Caco-2 (cell line): Measurements from ENCODE around the gene LRRC4C. TPM values are rescaled to one million over a fixed set of nuclear protein-coding genes. Genes with fewer than 3 reads are reported as not detected.

Experiments used
- BruUV-seq: library from RNA; stranded (reverse); fragments of 400-500 nt; replicated peaks from 2 replicates; lab custom pipeline; 2021; lab: Mats Ljungman, UMichigan
- CTCF ChIA-PET: fragments of 300-600 bp; sonication (Branson Sonifier 250); formaldehyde crosslinking; loops from one replicate; lab custom pipeline; 2022; ENCODE audit warnings: antibody characterized with exemption; lab: Charles Lee
- POLR2A ChIA-PET: fragments of 300-600 bp; sonication (Branson Sonifier 250); formaldehyde crosslinking; loops from one replicate; lab custom pipeline; 2022; ENCODE audit warnings: antibody characterized with exemption; lab: Charles Lee
- DNase-seq, 2 experiments: peaks; one replicate each; pipeline versions ENCODE4 v3.0.0 to v3.0.0-alpha.2; 2020 to 2022
- H3K27me3 ChIP-seq: replicated peaks from 2 replicates; pipeline ENCODE4 v1.6.0; 2011; ENCODE audit warnings: low read length; ENCODE audit not compliant: control insufficient read depth, insufficient read depth
- H3K36me3 ChIP-seq: 2 replicates; pipeline ENCODE4 v1.5.1; 2011; ENCODE audit warnings: low read length; ENCODE audit not compliant: control insufficient read depth, insufficient read depth
- H3K4me1 ChIP-seq: fragments of 250-450 bp; sonication (Bioruptor Pico); 2 replicates; pipeline ENCODE4 v1.5.1; 2020; ENCODE audit warnings: mild to moderate bottlenecking
- H3K4me3 ChIP-seq: 2 replicates; pipeline ENCODE4 v1.5.1; 2011; ENCODE audit warnings: low read depth, mild to moderate bottlenecking, control low read depth, low read length
- H3K9me3 ChIP-seq: fragments of 250-450 bp; sonication (Bioruptor Pico); 2 replicates; pipeline ENCODE4 v1.5.1; 2020; ENCODE audit warnings: mild to moderate bottlenecking, moderate library complexity
- H3K27ac Mint-ChIP-seq: one replicate; pipeline ENCODE4 v1.8.0; 2022; ENCODE audit warnings: mixed read lengths; ENCODE audit not compliant: unreplicated experiment
- H3K27me3 Mint-ChIP-seq: one replicate; pipeline ENCODE4 v1.8.0; 2022; ENCODE audit warnings: mixed read lengths; ENCODE audit not compliant: insufficient read depth, unreplicated experiment
- H3K36me3 Mint-ChIP-seq: one replicate; pipeline ENCODE4 v1.8.0; 2022; ENCODE audit warnings: mild to moderate bottlenecking, mixed read lengths; ENCODE audit not compliant: insufficient read depth, unreplicated experiment
- H3K4me1 Mint-ChIP-seq: one replicate; pipeline ENCODE4 v1.8.0; 2022; ENCODE audit warnings: low read depth, mixed read lengths; ENCODE audit not compliant: unreplicated experiment
- H3K4me3 Mint-ChIP-seq: one replicate; pipeline ENCODE4 v1.8.0; 2022; ENCODE audit warnings: mild to moderate bottlenecking, moderate library complexity, mixed read lengths; ENCODE audit not compliant: unreplicated experiment
- H3K9me3 Mint-ChIP-seq: one replicate; pipeline ENCODE4 v1.8.0; 2022; ENCODE audit warnings: mixed read lengths; ENCODE audit not compliant: unreplicated experiment
- CTCF ChIP-seq, 2 experiments: fragments of 200-600 bp in 1 of 2; IDR thresholded peaks; 1 replicate in 1 of 2; 2 replicates in 1 of 2; pipeline versions ENCODE4 v1.5.1 to v1.8.0; 2011 to 2022; ENCODE audit warnings: antibody characterized with exemption in 1 of 2, control low read depth in 1 of 2, inconsistent platforms in 1 of 2, low read depth in 1 of 2, low read length in 1 of 2, mild to moderate bottlenecking in 1 of 2, moderate library complexity in 1 of 2; ENCODE audit not compliant: insufficient read depth in 1 of 2, severe bottlenecking in 1 of 2, unreplicated experiment in 1 of 2
- intact Hi-C: fragments of 100-400 bp; cut with micrococcal nuclease; formaldehyde crosslinking; loops from one replicate; pipeline ENCODE4 v1.10.0; 2022; ENCODE audit not compliant: unreplicated experiment
- total RNA-seq: library from RNA; stranded (reverse); gene quantifications from 2 replicates; pipeline ENCODE4 v1.2.3, GENCODE V29; 2022

LRRC4C gene
- total RNA-seq, 1 experiment from 2014 or later: not detected

- no TSS peak for BruUV-seq
- Mint-ChIP-seq H3K27me3 (peaks cover 9% of the 10 kb centered on the region), H3K4me1 (peaks cover 7% of the 10 kb centered on the region), H3K36me3 (no peaks in the 10 kb centered on the region), H3K27ac (no peak overlapping the region), H3K4me3 (no peak overlapping the region), H3K9me3 (no peaks in the 10 kb centered on the region)
- Histone ChIP-seq H3K9me3 (no peaks in the 10 kb centered on the region), H3K4me1 (no peaks in the 10 kb centered on the region), H3K4me3 (no peak overlapping the region), H3K27me3 (no peaks in the 10 kb centered on the region), H3K36me3 (no peaks in the 10 kb centered on the region)
- no peak for DNase-seq
- POLR2A ChIA-PET: no interaction called here
- no peak for TF ChIP-seq CTCF (IDR thresholded peaks at IDR 0.05; ENCODE audit: insufficient read depth in 1 of 2, low read depth in 1 of 2, low read length in 1 of 2, severe bottlenecking in 1 of 2, unreplicated experiment in 1 of 2)
- CTCF ChIA-PET: no interaction called here
- intact Hi-C loops: no loop called here
Observed at GRCh38 chr11:40132912-40133311, 1326.5 kb downstream of the LRRC4C start.

GRCh38 chr11:40130427-40130826 lies 1329.0 kb downstream of the LRRC4C start:
- CTCF ChIA-PET: no interaction called here
- TF ChIP-seq CTCF (IDR thresholded peaks at IDR 0.05; ENCODE audit: insufficient read depth in 1 of 2, low read depth in 1 of 2, low read length in 1 of 2, severe bottlenecking in 1 of 2, unreplicated experiment in 1 of 2): peak; percentile 22 to 26
- POLR2A ChIA-PET: no interaction called here

DNA sequence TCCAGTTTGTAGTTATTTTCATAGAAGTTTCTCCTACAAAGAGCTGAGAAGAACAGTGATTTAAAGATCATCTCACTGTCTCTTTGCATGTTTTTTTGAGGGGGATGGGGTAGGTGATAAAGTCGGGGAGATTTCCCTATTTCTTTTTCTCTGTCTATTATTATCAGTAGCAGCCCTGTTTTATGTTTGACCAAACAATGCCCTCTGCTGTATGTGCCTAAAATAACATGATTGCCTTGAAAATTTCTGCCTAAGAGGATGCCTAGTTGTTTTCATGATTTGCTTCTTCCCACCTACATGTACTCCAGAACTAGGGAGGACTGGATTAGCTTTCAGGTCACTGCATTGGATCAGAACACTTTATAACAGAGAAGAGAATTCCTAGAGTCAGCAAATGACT lies 1330.2 kb downstream of the LRRC4C start:
- CTCF ChIA-PET: no interaction called here
- H3K27ac Mint-ChIP-seq: no peak overlapping the region
- Histone ChIP-seq H3K36me3 (no peaks in the 10 kb centered on the region), H3K4me3 (no peak overlapping the region), H3K27me3 (no peaks in the 10 kb centered on the region), H3K9me3 (no peaks in the 10 kb centered on the region), H3K4me1 (no peaks in the 10 kb centered on the region)
- peak in 1 of 2 experiments; percentile 18 for DNase-seq
- intact Hi-C loops: loop anchor here (2.0 to 10.0 kb wide), 4 partner anchors 314 to 754 kb away; no protein-coding TSS in a partner anchor
- no TSS peak for BruUV-seq
- no peaks in the 10 kb centered on the region for H3K36me3 Mint-ChIP-seq
- H3K4me3 Mint-ChIP-seq: no peak overlapping the region
- H3K9me3 Mint-ChIP-seq: no peaks in the 10 kb centered on the region
- H3K27me3 Mint-ChIP-seq: peaks cover 9% of the 10 kb centered on the region
- peak; percentile 39 to 47 for TF ChIP-seq CTCF (IDR thresholded peaks at IDR 0.05; ENCODE audit: insufficient read depth in 1 of 2, low read depth in 1 of 2, low read length in 1 of 2, severe bottlenecking in 1 of 2, unreplicated experiment in 1 of 2)
- POLR2A ChIA-PET: no interaction called here
- H3K4me1 Mint-ChIP-seq: peaks cover 7% of the 10 kb centered on the region

More at GRCh38 chr11:40130427-40130826, 1329.0 kb downstream of the LRRC4C start:
- peak in 1 of 2 experiments; percentile 6 for DNase-seq
- Mint-ChIP-seq H3K9me3 (no peaks in the 10 kb centered on the region), H3K4me3 (no peak overlapping the region), H3K27ac (no peak overlapping the region), H3K4me1 (peaks cover 7% of the 10 kb centered on the region), H3K27me3 (peaks cover 9% of the 10 kb centered on the region), H3K36me3 (no peaks in the 10 kb centered on the region)
- H3K4me1 ChIP-seq: no peaks in the 10 kb centered on the region
- no peaks in the 10 kb centered on the region for H3K9me3 ChIP-seq
- no peaks in the 10 kb centered on the region for H3K36me3 ChIP-seq
- intact Hi-C loops: loop anchor here (1.0 kb wide), 1 partner anchor 164 kb away; no protein-coding TSS in a partner anchor
- H3K27me3 ChIP-seq: no peaks in the 10 kb centered on the region
- no peak overlapping the region for H3K4me3 ChIP-seq
- BruUV-seq: no TSS peak
